K562 (cell line): ENCODE data around the gene PTPRU. TPM values are rescaled to one million over a fixed set of nuclear protein-coding genes. Genes with fewer than 3 reads are reported as not detected.
A peak's percentile ranks its signal among the peaks of the same experiment; 100 is the strongest.

Experiments
- ARID1B ChIP-seq: fragments of 450-650 bp; IDR thresholded peaks from 2 replicates; pipeline ENCODE4 v1.6.1; 2016; ENCODE audit warnings: antibody characterized with exemption, mild to moderate bottlenecking, inconsistent platforms
- BACH1 ChIP-seq: fragments of 200-800 bp; sonication (Bioruptor generic); IDR thresholded peaks from 2 replicates; pipeline ENCODE4 v1.6.1; 2016; ENCODE audit warnings: missing genetic modification characterization, missing compliant biosample characterization
- ELF1 ChIP-seq: fragments of 200-800 bp; sonication (Bioruptor generic); IDR thresholded peaks from 2 replicates; pipeline ENCODE4 v1.6.1; 2016; ENCODE audit warnings: missing genetic modification characterization, missing compliant biosample characterization
- HDAC3 ChIP-seq: fragments of 450-650 bp; IDR thresholded peaks from 2 replicates; pipeline ENCODE4 v1.6.1; 2018; ENCODE audit warnings: borderline replicate concordance, mild to moderate bottlenecking, moderate library complexity; ENCODE audit not compliant: partially characterized antibody
- KAT2B ChIP-seq: IDR thresholded peaks from one replicate; pipeline ENCODE4 v1.6.1; 2012; ENCODE audit warnings: low read depth, mild to moderate bottlenecking, control low read depth, inconsistent platforms, low read length, moderate library complexity
- MCM7 ChIP-seq, 2 experiments: fragments of 450-650 bp; IDR thresholded peaks; 2 replicates each; pipeline ENCODE4 v1.6.1; 2016 to 2018
- PML ChIP-seq: IDR thresholded peaks from 2 replicates; pipeline ENCODE4 v1.6.1; 2012; ENCODE audit warnings: low read length, inconsistent platforms
- POLR2B ChIP-seq: fragments of 450-650 bp; IDR thresholded peaks from 2 replicates; pipeline ENCODE4 v1.6.1; 2018; ENCODE audit warnings: low read depth; ENCODE audit not compliant: partially characterized antibody
- SP1 ChIP-seq: sonication (generic); formaldehyde crosslinking; IDR thresholded peaks from 2 replicates; pipeline ENCODE4 v1.8.1; 2022; ENCODE audit warnings: mild to moderate bottlenecking, missing genetic modification reagents
- SRSF7 ChIP-seq: fragments of 200-400 bp; formaldehyde crosslinking; optimal IDR thresholded peaks from 2 replicates; pipeline ENCODE3; 2017; ENCODE audit warnings: mild to moderate bottlenecking, low read depth, low read length
- STAT5A ChIP-seq: IDR thresholded peaks from 2 replicates; pipeline ENCODE4 v1.6.1; 2012; ENCODE audit warnings: low read length, inconsistent platforms, borderline replicate concordance
- TGIF2 ChIP-seq: sonication (generic); formaldehyde crosslinking; IDR thresholded peaks from 2 replicates; pipeline ENCODE4 v1.8.1; 2022; ENCODE audit warnings: mild to moderate bottlenecking, missing genetic modification reagents, moderate library complexity
- U2AF1 ChIP-seq: fragments of 200-400 bp; formaldehyde crosslinking; optimal IDR thresholded peaks from 2 replicates; pipeline ENCODE3; 2017; ENCODE audit warnings: mild to moderate bottlenecking, low read depth, low read length, moderate library complexity
- ZBTB1 ChIP-seq: sonication (generic); formaldehyde crosslinking; IDR thresholded peaks from 2 replicates; pipeline ENCODE4 v1.8.1; 2023; ENCODE audit warnings: missing genetic modification reagents, low read depth, mild to moderate bottlenecking, borderline replicate concordance
- ZNF282 ChIP-seq: sonication (generic); formaldehyde crosslinking; IDR thresholded peaks from 2 replicates; pipeline ENCODE4 v1.8.1; 2023; ENCODE audit warnings: missing genetic modification reagents
- ZNF785 ChIP-seq: fragments of 250-450 bp; sonication (Bioruptor Pico); IDR thresholded peaks from 2 replicates; pipeline ENCODE4 v1.4.0; 2020; ENCODE audit warnings: mild to moderate bottlenecking
- polyA plus RNA-seq, 8 experiments: library from polyadenylated mRNA; depleted of rRNA in 4 of 8; stranded (reverse) in 5 of 8; unstranded in 3 of 8; fragments of >200 nt; fragmentation: Nextera tagmentation in 2 of 8; fragmentation: Illumina TruSeq in 1 of 8; extraction: Ambion mirVana in 2 of 8; extraction: Trizol in 1 of 8; gene quantifications; 2 replicates each; pipeline versions ENCODE4 v1.2.1 to v1.2.3, GENCODE V29; 2011 to 2014; ENCODE audit warnings: inconsistent platforms in 1 of 8, missing spikeins in 1 of 8
- total RNA-seq, 7 experiments: library from RNA; depleted of rRNA in 6 of 7; stranded (reverse); fragments of >200 nt in 6 of 7; fragmentation: Illumina TruSeq in 2 of 7; extraction: Trizol in 2 of 7; gene quantifications; 2 replicates each; pipeline versions ENCODE4 v1.2.1 to v1.2.3, GENCODE V29; 2011 to 2021; ENCODE audit warnings: low replicate concordance in 1 of 7
- TF ChIP-seq, protein P1 (sequence below), 2 experiments: fragments of 450-650 bp in 1 of 2; sonication (generic) in 1 of 2; formaldehyde crosslinking in 1 of 2; IDR thresholded peaks; 2 replicates each; pipeline versions ENCODE4 v1.7.1 to v1.9.0; 2016 to 2022; ENCODE audit warnings: inconsistent platforms in 1 of 2, mild to moderate bottlenecking in 1 of 2, missing genetic modification reagents in 1 of 2
- TF ChIP-seq, protein P2 (sequence below): fragments of 250-450 bp; sonication (Bioruptor Pico); IDR thresholded peaks from 2 replicates; pipeline ENCODE4 v1.4.0; 2020; ENCODE audit warnings: mild to moderate bottlenecking

Gene PTPRU
- total and polyA plus RNA-seq, 9 of the 15 experiments (the other 6 are each of a cell fraction or from before 2014, with no cell fraction given): 0.01 to 2.9 (median 1.0) TPM

DNA sequence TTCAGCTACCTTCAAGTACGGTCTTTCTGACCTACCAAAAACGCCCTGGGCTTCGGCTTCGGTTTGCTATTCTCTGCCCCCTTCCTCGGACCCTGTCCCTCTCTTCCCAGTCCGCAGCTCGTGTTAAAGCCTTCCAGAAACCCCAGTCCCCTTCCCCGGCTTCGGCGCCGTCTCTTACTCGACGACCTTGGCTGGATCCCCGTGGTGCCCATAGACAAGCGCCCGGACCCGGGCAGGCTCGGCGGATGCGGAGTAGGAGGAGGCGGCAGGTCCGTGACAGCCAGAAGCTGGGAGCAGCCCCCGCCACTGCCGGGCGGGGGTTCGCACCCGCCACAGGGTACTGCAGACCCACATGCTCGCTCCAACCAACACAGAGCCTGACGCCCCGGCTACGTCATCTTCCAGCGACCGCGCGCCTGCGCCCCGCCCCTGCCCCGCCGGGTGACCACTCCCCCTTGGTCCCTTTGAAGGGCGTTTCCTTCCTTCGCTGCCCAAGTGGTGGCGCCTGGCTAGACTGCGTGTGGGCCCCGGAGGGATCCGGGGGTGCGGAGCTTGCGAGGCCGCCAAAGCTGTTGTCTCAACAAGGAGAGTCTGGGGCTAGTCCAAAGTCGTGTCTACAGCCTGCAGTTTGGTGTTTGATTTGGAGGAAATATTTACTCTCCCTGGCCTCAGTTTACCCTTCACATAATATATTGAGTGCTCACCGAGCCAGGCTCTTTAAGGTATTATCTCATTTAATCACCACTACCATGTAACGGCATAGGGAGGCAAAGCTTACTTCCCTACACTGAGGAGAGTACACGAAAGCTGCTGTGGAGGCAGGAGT lies 5.6 kb upstream of the PTPRU start, which contains the start of gene MECR (continued):
- TF ChIP-seq, protein P1, sequence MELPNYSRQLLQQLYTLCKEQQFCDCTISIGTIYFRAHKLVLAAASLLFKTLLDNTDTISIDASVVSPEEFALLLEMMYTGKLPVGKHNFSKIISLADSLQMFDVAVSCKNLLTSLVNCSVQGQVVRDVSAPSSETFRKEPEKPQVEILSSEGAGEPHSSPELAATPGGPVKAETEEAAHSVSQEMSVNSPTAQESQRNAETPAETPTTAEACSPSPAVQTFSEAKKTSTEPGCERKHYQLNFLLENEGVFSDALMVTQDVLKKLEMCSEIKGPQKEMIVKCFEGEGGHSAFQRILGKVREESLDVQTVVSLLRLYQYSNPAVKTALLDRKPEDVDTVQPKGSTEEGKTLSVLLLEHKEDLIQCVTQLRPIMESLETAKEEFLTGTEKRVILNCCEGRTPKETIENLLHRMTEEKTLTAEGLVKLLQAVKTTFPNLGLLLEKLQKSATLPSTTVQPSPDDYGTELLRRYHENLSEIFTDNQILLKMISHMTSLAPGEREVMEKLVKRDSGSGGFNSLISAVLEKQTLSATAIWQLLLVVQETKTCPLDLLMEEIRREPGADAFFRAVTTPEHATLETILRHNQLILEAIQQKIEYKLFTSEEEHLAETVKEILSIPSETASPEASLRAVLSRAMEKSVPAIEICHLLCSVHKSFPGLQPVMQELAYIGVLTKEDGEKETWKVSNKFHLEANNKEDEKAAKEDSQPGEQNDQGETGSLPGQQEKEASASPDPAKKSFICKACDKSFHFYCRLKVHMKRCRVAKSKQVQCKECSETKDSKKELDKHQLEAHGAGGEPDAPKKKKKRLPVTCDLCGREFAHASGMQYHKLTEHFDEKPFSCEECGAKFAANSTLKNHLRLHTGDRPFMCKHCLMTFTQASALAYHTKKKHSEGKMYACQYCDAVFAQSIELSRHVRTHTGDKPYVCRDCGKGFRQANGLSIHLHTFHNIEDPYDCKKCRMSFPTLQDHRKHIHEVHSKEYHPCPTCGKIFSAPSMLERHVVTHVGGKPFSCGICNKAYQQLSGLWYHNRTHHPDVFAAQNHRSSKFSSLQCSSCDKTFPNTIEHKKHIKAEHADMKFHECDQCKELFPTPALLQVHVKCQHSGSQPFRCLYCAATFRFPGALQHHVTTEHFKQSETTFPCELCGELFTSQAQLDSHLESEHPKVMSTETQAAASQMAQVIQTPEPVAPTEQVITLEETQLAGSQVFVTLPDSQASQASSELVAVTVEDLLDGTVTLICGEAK (IDR thresholded peaks at IDR 0.05): 0 out of 2 replicates have a peak, but pooled peaks have one; percentile 20
- TF ChIP-seq, protein P1 (CRISPR knock-in tag; IDR thresholded peaks at IDR 0.05): no peak
- no peak; the same call in 1 of the 2 replicates for TF ChIP-seq ARID1B
- TF ChIP-seq, protein P2, sequence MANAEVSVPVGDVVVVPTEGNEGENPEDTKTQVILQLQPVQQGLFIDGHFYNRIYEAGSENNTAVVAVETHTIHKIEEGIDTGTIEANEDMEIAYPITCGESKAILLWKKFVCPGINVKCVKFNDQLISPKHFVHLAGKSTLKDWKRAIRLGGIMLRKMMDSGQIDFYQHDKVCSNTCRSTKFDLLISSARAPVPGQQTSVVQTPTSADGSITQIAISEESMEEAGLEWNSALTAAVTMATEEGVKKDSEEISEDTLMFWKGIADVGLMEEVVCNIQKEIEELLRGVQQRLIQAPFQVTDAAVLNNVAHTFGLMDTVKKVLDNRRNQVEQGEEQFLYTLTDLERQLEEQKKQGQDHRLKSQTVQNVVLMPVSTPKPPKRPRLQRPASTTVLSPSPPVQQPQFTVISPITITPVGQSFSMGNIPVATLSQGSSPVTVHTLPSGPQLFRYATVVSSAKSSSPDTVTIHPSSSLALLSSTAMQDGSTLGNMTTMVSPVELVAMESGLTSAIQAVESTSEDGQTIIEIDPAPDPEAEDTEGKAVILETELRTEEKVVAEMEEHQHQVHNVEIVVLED (CRISPR knock-in tag): peak; percentile 40
- peak; percentile 99 for TF ChIP-seq SP1 (CRISPR knock-in tag)
- TF ChIP-seq ZBTB1 (CRISPR knock-in tag): 0 out of 2 replicates have a peak, but pooled peaks have one; percentile 3
- TF ChIP-seq PML: peak; percentile 38; the same call in 1 of the 2 replicates
- no peak for TF ChIP-seq HDAC3
- no peak for TF ChIP-seq TGIF2 (CRISPR knock-in tag)
- TF ChIP-seq U2AF1: no peak
- 0 out of 2 replicates have a peak, but pooled peaks have one; percentile 30 for TF ChIP-seq ELF1 (tag)
- peak; percentile 76 for TF ChIP-seq POLR2B
- no peak for TF ChIP-seq STAT5A
- no peak for TF ChIP-seq SRSF7
- peak; percentile 64 for TF ChIP-seq KAT2B
- no peak; the same call in 1 of the 2 replicates for TF ChIP-seq BACH1 (tag)
- TF ChIP-seq ZNF282 (CRISPR knock-in tag): no peak
- no peak for TF ChIP-seq MCM7 (IDR thresholded peaks at IDR 0.05)
- TF ChIP-seq ZNF785 (CRISPR knock-in tag): no peak
